GM19240 (cell line): ENCODE results near the gene ALB.

Experiments
- DNase-seq: peaks from one replicate; pipeline ENCODE4 v3.0.0; 2011; ENCODE audit warnings: low spot score; ENCODE audit not compliant: insufficient read length

ALB gene

GRCh38 chr4:73408181-73408867 is 4.2 kb downstream of the ALB start:
- DNase-seq, result no peak

GRCh38 chr4:73409012-73409862 is 5.2 kb downstream of the ALB start:
- no peak for DNase-seq

DNA sequence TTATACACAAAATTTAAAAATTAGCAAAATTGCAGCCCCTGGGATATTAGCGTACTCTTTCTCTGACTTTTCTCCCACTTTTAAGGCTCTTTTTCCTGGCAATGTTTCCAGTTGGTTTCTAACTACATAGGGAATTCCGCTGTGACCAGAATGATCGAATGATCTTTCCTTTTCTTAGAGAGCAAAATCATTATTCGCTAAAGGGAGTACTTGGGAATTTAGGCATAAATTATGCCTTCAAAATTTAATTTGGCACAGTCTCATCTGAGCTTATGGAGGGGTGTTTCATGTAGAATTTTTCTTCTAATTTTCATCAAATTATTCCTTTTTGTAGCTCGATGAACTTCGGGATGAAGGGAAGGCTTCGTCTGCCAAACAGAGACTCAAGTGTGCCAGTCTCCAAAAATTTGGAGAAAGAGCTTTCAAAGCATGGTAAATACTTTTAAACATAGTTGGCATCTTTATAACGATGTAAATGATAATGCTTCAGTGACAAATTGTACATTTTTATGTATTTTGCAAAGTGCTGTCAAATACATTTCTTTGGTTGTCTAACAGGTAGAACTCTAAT is 6.0 kb downstream of the ALB start:
- no peak for DNase-seq

DNA sequence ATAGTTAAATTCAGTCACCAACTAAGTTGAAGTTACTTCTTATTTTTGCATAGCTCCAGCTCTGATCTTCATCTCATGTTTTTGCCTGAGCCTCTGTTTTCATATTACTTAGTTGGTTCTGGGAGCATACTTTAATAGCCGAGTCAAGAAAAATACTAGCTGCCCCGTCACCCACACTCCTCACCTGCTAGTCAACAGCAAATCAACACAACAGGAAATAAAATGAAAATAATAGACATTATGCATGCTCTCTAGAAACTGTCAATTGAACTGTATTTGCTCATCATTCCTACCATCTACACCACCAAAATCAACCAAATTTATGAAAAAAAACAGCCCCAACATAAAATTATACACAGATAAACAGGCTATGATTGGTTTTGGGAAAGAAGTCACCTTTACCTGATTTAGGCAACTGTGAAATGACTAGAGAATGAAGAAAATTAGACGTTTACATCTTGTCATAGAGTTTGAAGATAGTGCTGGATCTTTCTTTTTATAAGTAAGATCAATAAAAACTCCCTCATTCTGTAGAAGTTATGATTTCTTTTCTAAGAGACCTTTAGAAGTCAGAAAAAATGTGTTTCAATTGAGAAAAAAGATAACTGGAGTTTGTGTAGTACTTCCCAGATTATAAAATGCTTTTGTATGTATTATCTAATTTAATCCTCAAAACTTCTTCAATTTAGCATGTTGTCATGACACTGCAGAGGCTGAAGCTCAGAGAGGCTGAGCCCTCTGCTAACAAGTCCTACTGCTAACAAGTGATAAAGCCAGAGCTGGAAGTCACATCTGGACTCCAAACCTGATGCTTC is 7.0 kb downstream of the ALB start:
- no peak for DNase-seq

DNA sequence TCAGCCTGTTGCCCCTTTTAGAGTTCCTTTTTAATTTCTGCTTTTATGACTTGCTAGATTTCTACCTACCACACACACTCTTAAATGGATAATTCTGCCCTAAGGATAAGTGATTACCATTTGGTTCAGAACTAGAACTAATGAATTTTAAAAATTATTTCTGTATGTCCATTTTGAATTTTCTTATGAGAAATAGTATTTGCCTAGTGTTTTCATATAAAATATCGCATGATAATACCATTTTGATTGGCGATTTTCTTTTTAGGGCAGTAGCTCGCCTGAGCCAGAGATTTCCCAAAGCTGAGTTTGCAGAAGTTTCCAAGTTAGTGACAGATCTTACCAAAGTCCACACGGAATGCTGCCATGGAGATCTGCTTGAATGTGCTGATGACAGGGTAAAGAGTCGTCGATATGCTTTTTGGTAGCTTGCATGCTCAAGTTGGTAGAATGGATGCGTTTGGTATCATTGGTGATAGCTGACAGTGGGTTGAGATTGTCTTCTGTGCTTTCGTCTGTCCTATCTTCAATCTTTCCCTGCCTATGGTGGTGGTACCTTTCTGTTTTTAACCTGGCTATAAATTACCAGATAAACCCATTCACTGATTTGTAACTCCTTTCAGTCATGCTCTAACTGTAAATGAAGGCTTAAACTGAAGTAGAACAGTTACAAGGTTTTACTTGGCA is 7.8 kb downstream of the ALB start:
- DNase-seq, result no peak

GRCh38 chr4:73413294-73413755 is 9.2 kb downstream of the ALB start:
- no peak for DNase-seq

DNA sequence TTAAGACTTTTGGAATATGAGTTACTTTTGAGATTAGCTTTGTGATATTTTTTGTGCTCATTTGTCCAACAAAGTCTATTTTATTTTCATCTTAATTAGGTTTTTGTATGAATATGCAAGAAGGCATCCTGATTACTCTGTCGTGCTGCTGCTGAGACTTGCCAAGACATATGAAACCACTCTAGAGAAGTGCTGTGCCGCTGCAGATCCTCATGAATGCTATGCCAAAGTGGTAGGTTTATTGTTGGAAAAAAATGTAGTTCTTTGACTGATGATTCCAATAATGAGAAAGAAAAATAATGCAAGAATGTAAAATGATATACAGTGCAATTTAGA is 10.8 kb downstream of the ALB start:
- DNase-seq, result no peak

GRCh38 chr4:73415807-73416238 is 11.7 kb downstream of the ALB start:
- DNase-seq, result no peak

- no peak for DNase-seq
Measured at GRCh38 chr4:73416423-73417087, 12.5 kb downstream of the ALB start.

- no peak for DNase-seq
Measured at GRCh38 chr4:73417342-73417741, 13.3 kb downstream of the ALB start.

- DNase-seq, result no peak
Measured at GRCh38 chr4:73417973-73418372, 13.9 kb downstream of the ALB start.

DNA sequence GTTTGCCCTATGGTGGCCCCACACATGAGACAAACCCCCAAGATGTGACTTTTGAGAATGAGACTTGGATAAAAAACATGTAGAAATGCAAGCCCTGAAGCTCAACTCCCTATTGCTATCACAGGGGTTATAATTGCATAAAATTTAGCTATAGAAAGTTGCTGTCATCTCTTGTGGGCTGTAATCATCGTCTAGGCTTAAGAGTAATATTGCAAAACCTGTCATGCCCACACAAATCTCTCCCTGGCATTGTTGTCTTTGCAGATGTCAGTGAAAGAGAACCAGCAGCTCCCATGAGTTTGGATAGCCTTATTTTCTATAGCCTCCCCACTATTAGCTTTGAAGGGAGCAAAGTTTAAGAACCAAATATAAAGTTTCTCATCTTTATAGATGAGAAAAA is 14.6 kb downstream of the ALB start:
- DNase-seq, result no peak

DNA sequence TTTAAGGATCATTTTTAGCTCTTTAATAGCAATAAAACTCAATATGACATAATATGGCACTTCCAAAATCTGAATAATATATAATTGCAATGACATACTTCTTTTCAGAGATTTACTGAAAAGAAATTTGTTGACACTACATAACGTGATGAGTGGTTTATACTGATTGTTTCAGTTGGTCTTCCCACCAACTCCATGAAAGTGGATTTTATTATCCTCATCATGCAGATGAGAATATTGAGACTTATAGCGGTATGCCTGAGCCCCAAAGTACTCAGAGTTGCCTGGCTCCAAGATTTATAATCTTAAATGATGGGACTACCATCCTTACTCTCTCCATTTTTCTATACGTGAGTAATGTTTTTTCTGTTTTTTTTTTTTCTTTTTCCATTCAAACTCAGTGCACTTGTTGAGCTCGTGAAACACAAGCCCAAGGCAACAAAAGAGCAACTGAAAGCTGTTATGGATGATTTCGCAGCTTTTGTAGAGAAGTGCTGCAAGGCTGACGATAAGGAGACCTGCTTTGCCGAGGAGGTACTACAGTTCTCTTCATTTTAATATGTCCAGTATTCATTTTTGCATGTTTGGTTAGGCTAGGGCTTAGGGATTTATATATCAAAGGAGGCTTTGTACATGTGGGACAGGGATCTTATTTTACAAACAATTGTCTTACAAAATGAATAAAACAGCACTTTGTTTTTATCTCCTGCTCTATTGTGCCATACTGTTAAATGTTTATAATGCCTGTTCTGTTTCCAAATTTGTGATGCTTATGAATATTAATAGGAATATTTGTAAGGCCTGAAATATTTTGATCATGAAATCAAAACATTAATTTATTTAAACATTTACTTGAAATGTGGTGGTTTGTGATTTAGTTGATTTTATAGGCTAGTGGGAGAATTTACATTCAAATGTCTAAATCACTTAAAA is 15.3 kb downstream of the ALB start:
- no peak for DNase-seq

DNA sequence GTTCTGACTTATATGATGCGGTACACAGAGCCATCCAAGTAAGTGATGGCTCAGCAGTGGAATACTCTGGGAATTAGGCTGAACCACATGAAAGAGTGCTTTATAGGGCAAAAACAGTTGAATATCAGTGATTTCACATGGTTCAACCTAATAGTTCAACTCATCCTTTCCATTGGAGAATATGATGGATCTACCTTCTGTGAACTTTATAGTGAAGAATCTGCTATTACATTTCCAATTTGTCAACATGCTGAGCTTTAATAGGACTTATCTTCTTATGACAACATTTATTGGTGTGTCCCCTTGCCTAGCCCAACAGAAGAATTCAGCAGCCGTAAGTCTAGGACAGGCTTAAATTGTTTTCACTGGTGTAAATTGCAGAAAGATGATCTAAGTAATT is 16.5 kb downstream of the ALB start:
- no peak for DNase-seq

DNA sequence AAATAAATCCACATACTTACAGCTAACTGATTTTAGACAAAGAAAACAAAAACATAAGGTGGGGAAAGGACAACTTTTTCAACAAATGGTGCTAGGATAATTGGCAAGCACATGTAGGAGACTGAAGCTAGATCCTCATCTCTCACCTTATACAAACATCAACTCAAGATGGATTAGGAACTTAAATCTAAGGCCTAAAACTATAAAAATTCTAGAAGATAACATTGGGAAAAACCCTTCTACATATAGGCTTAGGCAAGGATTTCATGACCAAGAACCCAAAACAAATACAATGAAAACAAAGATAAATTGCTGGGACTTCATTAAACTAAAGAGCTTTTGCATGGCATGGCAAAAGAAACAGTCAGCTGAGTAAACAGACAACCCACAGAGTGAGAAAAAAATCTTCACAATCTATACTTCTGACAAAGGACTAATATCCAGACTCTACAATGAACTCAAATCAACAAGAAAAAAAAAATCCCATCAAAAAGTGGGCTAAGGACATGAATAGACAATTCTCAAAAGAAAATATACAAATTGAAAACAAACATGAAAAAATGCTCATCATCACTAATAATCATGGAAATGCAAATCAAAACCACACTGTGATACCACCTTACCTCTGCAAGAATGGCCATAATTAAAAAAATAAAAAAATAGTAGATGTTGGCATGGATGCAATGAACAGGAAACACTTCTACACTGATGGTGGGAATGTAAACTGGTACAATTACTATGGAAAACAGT is 17.8 kb downstream of the ALB start:
- DNase-seq, result no peak

DNA sequence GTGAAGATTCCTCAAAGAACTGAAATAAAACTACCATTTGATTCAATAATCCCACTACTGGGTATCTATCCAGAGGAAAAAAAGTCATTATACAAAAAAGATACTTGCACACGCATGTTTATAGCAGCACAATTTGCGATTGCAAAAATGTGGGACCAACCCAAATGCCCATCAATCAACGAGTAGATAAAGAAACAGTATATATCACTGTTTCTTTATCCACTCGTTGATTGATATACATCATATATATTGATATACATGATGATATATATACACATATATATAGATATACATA is 18.3 kb downstream of the ALB start:
- DNase-seq, result no peak

DNA sequence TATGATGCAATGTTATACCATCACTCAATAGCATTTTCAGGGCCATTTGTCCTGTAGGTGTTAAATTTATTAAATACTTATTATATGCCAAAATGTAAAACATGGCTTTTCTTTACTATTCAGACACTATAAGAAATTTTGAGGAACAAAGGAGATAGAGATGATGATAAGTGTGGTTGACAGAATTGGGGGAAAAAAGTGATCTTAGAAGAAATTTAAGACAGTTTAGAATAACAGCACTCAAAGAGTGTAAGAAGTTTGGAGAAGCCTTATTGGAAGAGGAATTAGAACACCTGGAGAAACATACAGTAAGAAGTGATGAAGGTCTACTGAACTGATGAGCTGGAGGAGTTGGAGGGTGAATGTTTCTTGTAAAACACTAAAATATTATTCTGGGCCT is 19.1 kb downstream of the ALB start:
- no peak for DNase-seq

- no peak for DNase-seq
Measured at GRCh38 chr4:73426666-73427065, 22.6 kb downstream of the ALB start.

DNA sequence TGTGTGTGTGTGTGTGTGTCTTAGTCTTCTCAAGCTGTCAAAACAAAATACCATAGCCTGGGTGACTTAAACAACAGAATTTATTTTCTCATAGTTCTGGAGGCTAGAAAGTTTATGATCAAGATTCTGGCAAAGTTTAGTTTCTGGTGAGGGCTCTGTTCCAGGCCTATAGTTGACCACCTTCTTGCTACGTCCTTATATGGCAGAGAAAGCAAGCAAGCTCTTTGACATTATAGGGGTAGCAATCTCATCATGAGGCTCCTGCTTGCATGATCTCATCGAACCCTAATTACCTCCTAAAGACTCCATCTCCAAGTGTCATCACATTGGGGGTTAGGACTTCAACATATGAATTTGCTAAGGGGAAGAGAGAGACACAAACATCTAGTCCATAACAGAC is 25.0 kb downstream of the ALB start:
- no peak for DNase-seq
